HUES48 (cell line): Measurements from ENCODE around the gene ANGPTL1.

Source experiments
- H3K27ac ChIP-seq: one replicate; pipeline ENCODE4 v1.7.0; 2013; ENCODE audit warnings: low read depth, low read length, inconsistent platforms
- H3K27me3 ChIP-seq: 2 replicates; pipeline ENCODE4 v1.6.1; 2013; ENCODE audit warnings: mild to moderate bottlenecking, low read length; ENCODE audit not compliant: control insufficient read depth, insufficient read depth
- H3K36me3 ChIP-seq: 2 replicates; pipeline ENCODE4 v1.6.1; 2013; ENCODE audit warnings: low read length; ENCODE audit not compliant: control insufficient read depth, insufficient read depth
- H3K4me1 ChIP-seq: 2 replicates; pipeline ENCODE4 v1.6.1; 2013; ENCODE audit warnings: mild to moderate bottlenecking, low read length; ENCODE audit not compliant: control insufficient read depth, insufficient read depth
- H3K4me3 ChIP-seq: 2 replicates; pipeline ENCODE4 v1.5.1; 2013; ENCODE audit warnings: mild to moderate bottlenecking, low read depth, low read length
- H3K9ac ChIP-seq: 2 replicates; pipeline ENCODE4 v1.6.1; 2013; ENCODE audit warnings: mild to moderate bottlenecking, low read depth, low read length, moderate library complexity
- H3K9me3 ChIP-seq: 2 replicates; pipeline ENCODE4 v1.6.1; 2013; ENCODE audit warnings: low read length; ENCODE audit not compliant: control insufficient read depth, insufficient read depth

The ANGPTL1 gene, protein sequence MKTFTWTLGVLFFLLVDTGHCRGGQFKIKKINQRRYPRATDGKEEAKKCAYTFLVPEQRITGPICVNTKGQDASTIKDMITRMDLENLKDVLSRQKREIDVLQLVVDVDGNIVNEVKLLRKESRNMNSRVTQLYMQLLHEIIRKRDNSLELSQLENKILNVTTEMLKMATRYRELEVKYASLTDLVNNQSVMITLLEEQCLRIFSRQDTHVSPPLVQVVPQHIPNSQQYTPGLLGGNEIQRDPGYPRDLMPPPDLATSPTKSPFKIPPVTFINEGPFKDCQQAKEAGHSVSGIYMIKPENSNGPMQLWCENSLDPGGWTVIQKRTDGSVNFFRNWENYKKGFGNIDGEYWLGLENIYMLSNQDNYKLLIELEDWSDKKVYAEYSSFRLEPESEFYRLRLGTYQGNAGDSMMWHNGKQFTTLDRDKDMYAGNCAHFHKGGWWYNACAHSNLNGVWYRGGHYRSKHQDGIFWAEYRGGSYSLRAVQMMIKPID

DNA sequence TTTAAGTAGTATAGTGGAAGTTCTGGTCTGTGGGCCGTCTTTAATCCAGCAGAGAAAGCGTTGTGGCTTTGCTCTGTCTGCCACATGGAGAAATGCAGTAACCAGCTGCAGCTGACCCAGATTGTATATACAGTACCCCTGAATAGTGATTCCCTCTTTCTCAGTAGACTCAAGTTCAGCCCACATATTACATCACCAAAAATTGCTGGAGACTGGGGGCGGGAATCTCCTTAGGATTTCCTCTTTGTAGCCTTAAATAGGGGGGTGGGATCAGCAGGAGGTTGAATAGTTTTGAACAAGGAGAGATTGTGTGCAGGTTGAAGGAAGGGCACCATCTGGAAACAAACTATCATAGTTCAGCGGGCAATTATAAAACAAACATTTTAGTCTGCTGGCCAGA lies at the start of gene ANGPTL1:
Gene ANGPTL1, minus strand, starts transcription at position 134 of the 400 bp plus-strand sequence. CDS start 5,301 bp downstream, outside the sequence.
- no peak within 1 kb of the TSS for H3K4me3 ChIP-seq

DNA sequence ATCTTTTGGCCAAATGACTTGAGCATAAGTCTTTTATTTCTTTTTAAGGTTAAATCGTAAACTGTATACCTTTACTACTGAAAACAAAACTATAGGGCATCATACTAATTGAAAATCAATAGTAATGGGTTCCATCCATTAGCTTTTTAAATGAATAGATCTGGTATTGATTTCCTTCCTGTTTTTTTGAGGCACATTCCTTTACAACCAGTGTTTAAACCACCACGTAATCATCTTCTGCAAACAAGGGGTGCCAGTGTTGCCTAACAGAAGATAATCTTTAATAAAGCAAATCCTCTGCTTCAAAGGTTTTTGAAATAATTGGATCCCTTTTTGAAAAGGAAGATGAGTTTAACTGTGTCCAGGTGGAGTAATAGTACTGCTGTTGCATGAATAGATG lies 48.7 kb upstream of the ANGPTL1 start:
- H3K9ac ChIP-seq = no peak overlapping the region
- no peaks in the 10 kb centered on the region for H3K27me3 ChIP-seq
- H3K4me1 ChIP-seq = no peaks in the 10 kb centered on the region
- H3K36me3 ChIP-seq = peaks cover 18% of the 10 kb centered on the region
- no peak overlapping the region for H3K27ac ChIP-seq
- H3K9me3 ChIP-seq = no peaks in the 10 kb centered on the region
- no peak overlapping the region for H3K4me3 ChIP-seq

More for the DNA sequence above, at the start of gene ANGPTL1:
- no peaks in the 10 kb centered on the region for H3K36me3 ChIP-seq
- H3K4me1 ChIP-seq = peaks cover 35% of the 10 kb centered on the region
- no peaks in the 10 kb centered on the region for H3K27me3 ChIP-seq
- H3K27ac ChIP-seq = peak within 1 kb of the TSS; percentile 66
- H3K9me3 ChIP-seq = no peaks in the 10 kb centered on the region
- H3K9ac ChIP-seq = no peak within 1 kb of the TSS

DNA sequence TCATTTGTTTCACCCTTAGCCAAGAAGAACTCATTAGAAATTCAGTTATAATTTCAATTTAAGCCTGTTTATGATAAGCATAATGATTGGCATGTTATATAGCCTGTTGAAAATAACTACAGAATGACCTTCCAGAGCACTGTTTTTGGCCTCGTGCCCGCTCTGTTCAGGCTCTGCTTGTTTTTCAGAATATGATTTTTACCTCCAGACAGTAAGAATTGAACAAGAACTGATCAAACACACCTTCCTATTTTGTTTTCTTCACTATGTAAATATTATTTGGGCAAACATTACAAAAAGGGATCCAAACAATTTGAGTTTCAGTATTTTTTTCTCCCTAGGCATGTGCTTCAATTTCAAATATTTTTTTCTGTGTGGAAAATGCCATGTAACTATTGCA lies 48.1 kb upstream of the ANGPTL1 start:
- H3K4me1 ChIP-seq = no peaks in the 10 kb centered on the region

DNA sequence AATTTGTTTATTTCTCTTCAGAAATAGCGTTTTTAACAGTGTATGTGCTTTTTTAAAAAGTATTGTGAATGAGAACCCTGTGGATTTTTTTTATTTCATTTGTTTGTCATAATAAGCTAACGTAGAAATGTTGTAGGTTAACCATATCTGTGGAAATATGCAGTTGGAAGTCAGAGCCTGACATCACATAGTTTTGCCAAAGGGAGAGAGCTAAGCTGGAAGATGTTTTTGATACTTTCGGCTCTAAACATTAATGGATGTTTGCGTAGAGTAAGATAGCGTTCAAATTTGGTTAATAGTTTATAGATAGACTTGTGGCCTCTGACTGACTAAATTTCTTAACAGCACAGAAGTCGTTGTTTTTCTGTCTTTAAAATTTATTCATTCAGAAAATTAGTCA lies 47.4 kb upstream of the ANGPTL1 start:
- H3K4me3 ChIP-seq = no peak overlapping the region
- H3K27ac ChIP-seq = no peak overlapping the region
- H3K4me1 ChIP-seq = no peaks in the 10 kb centered on the region
- H3K9me3 ChIP-seq = no peaks in the 10 kb centered on the region
- peaks cover 18% of the 10 kb centered on the region for H3K36me3 ChIP-seq
- H3K27me3 ChIP-seq = no peaks in the 10 kb centered on the region
- H3K9ac ChIP-seq = no peak overlapping the region

More for the DNA sequence above, 48.1 kb upstream of the ANGPTL1 start:
- H3K27me3 ChIP-seq = no peaks in the 10 kb centered on the region
- H3K4me3 ChIP-seq = no peak overlapping the region
- peaks cover 18% of the 10 kb centered on the region for H3K36me3 ChIP-seq
- H3K27ac ChIP-seq = no peak overlapping the region
- no peaks in the 10 kb centered on the region for H3K9me3 ChIP-seq
- no peak overlapping the region for H3K9ac ChIP-seq

DNA sequence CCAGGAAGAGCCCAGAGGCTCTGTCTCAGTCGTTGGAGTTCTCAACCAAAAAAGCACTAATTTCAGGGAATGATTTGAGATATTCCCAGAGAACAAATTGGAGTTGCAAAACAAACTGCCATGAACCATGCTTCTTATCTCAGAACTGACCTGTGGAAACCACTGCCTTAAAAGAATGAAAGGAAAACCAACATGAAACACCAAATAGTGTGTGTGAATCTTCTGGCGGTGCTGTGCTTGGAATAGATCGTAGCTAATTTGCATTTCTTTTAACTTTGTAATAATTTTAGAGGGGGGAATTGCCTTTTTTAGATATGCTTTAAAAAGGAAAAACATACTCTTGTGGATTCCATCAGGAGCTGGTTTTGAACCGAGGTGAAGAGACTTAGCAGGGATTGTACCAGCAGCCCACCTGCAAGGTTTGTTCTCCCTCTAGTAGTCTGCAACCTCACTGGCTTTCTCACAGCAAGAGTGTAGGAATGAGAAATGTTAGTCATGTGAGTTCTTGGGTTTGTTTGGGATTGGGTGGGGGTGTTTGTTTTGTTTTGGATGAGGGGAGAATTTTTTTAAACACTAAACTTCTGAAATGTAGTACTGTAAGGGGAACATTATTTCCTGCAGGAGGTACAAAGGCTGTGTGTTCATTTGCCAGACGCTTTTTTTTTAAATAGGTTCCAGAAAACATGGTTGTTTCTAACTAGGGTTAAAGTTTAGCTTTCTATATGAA lies 45.7 kb upstream of the ANGPTL1 start:
- H3K9me3 ChIP-seq = no peaks in the 10 kb centered on the region
- H3K27me3 ChIP-seq = no peaks in the 10 kb centered on the region
- H3K9ac ChIP-seq = no peak overlapping the region
- H3K27ac ChIP-seq = no peak overlapping the region
- H3K4me3 ChIP-seq = no peak overlapping the region
- H3K36me3 ChIP-seq = peaks cover 18% of the 10 kb centered on the region
- no peaks in the 10 kb centered on the region for H3K4me1 ChIP-seq

DNA sequence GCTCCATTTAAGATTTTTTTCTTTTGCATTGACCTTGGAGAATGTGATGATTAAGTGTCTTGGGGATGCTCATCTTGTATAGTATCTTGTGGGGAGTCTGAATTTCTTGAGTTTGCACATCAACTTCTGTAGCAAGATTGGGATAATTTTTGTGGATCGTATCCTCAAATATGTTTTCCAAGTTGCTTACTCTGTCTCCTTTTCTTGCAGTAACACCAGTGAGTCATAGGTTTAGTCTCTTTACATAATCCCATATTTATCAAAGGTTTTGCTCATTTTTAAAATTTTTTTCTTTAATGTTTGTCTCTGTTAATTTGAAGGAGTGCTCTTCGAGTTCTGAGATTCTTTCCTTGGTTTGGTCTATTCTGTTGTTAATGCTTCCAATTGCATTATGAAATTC lies 41.7 kb upstream of the ANGPTL1 start:
- Histone ChIP-seq H3K4me3 (no peak overlapping the region), H3K27ac (no peak overlapping the region), H3K27me3 (no peaks in the 10 kb centered on the region), H3K9me3 (no peaks in the 10 kb centered on the region), H3K4me1 (no peaks in the 10 kb centered on the region), H3K9ac (no peak overlapping the region), H3K36me3 (peaks cover 15% of the 10 kb centered on the region)

DNA sequence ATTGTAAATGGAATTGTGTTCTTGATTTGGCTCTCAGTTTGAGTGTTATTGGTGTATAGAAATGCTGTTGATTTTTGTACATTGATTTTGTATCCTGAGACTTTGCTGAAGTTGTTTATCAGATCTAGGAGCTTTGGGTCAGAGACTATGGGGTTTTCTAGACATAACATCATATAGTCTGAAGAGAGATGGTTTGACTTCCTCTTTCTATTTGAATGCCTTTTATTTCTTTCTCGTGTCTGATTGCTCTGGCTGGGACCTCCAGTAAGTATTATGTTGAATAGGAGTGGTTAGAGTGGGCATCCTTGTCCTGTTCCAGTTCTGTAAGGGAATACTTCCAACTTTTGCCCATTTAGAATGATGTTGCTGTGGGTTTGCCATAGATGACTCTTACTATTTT lies 39.1 kb upstream of the ANGPTL1 start:
- Histone ChIP-seq H3K9me3 (no peaks in the 10 kb centered on the region), H3K27ac (no peak overlapping the region), H3K9ac (no peak overlapping the region), H3K36me3 (peaks cover 9% of the 10 kb centered on the region), H3K4me1 (no peaks in the 10 kb centered on the region), H3K4me3 (no peak overlapping the region), H3K27me3 (no peaks in the 10 kb centered on the region)

DNA sequence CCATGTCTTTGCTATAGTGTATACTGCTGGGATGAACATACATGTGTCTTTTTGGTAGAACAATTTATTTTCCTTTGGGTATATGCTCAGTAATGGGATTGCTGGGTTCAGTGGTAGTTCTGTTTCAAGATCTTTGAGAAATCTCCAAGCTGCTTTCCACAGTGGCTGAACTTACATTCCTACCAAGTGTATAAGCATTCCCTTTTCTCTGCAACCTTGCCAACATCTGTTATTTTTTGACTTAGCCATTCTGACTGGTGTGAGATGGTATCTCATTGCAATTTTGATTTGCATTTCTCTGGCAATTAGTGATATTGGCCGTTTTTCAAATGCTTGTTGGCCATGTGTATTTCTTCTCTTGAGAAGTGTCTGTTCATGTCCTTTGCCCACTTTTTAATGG lies 37.5 kb upstream of the ANGPTL1 start:
- Histone ChIP-seq H3K4me1 (no peaks in the 10 kb centered on the region), H3K36me3 (peaks cover 9% of the 10 kb centered on the region), H3K9ac (no peak overlapping the region), H3K9me3 (no peaks in the 10 kb centered on the region), H3K4me3 (no peak overlapping the region), H3K27me3 (no peaks in the 10 kb centered on the region), H3K27ac (no peak overlapping the region)

DNA sequence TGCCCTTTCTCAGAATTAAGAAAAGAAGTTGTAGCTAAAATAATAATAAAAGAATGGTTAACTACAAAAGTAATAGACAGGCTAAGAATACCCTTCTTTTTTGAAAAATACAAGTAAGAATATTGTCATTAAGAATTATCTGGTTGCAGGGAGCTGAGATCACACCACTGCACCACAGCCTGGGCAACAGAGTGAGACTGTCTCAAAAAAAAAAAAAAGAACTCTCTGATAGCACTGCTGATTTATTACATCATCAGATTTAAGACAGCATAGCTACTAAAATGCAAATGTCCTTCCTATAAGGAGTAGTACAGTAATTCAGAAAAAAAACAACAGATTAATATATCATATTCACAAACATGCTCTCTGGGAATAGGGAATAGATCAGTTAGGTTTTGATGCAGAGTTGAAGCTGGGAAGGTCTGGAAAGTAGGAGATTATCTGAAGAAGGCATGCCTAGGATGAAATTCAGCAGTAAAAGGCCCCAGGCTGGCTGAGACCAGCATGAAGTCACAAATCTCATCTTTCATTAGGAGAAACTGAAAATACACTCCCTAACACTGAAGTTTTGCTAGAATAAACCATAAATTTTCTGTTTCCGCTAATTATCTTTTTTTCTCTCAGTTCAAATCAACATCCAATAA lies 30.7 kb upstream of the ANGPTL1 start:
- Histone ChIP-seq H3K27ac (no peak overlapping the region), H3K9ac (no peak overlapping the region), H3K4me3 (no peak overlapping the region), H3K27me3 (no peaks in the 10 kb centered on the region), H3K4me1 (no peaks in the 10 kb centered on the region), H3K36me3 (peaks cover 11% of the 10 kb centered on the region; the same call in 1 of the 2 replicates), H3K9me3 (no peaks in the 10 kb centered on the region)

DNA sequence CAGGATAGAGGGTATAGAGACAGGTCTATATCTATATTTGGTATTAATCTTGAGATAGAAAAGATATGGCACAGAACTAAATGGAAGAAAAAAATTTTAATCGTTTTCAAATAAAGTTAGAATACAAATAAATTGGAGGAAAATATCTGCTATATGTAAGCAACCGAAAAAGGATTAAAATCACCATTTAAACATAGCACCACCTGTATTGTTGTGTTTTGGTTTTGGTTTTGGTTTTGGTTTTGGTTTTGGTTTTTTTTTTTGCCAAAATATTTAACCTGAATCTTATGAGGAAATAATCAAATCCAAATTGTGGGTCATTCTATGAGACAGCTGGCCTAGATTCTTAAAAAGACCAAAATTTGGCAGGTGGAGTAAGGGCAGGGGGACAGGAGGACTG lies 28.5 kb upstream of the ANGPTL1 start:
- Histone ChIP-seq H3K27me3 (no peaks in the 10 kb centered on the region), H3K4me1 (no peaks in the 10 kb centered on the region), H3K9me3 (no peaks in the 10 kb centered on the region), H3K9ac (no peak overlapping the region), H3K36me3 (peaks cover 21% of the 10 kb centered on the region), H3K4me3 (no peak overlapping the region), H3K27ac (no peak overlapping the region)

DNA sequence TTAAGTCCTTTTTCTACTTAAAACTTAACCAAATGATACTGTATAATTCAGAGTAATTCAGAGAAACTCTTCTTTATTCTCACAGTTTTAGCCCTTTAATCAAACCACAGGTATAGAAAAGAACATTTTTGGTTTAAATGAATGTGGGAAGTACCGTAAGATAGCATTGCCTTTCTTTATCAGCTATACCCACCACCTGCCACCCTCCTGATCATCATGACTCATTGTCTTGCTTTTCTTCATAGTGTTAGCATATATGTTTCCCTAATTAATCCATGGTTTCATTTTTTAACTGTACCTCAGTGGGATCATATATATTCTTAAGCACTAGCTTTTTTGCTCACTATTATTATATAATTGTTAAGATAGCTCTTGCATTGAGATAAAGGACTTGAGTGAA lies 27.5 kb upstream of the ANGPTL1 start:
- Histone ChIP-seq H3K36me3 (peaks cover 31% of the 10 kb centered on the region), H3K4me3 (no peak overlapping the region), H3K9ac (no peak overlapping the region), H3K27me3 (no peaks in the 10 kb centered on the region), H3K4me1 (no peaks in the 10 kb centered on the region), H3K27ac (no peak overlapping the region), H3K9me3 (no peaks in the 10 kb centered on the region)
